ENCODE data around the gene PHF2.

Gene PHF2

GRCh38 chr9:93569621-93570174 lies 6.7 kb upstream of the PHF2 start:
- no peak for DNase-seq

DNA sequence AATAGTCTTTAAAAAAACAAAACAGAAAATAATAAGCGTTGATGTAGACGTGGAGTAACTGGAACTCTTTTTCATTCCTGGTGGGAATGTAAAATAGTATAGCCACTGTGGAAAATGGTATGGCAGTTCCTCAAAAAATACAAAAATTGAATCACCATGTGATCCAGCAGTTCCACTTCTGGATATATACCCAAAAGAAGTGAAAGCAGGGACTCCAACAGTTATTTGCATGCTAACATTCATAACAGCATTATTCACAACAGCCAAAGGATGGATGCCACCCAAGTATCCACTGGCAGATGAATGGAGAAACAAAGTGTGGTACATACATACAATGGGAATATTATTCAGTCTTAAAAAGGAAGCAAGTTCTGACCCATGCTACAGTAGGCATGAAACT lies 4.2 kb upstream of the PHF2 start:
- DNase-seq, result no peak

GRCh38 chr9:93572636-93573515 lies 3.5 kb upstream of the PHF2 start:
- DNase-seq, result no peak

- no peak for DNase-seq
Measured at GRCh38 chr9:93573516-93573828, 2.9 kb upstream of the PHF2 start.

- no peak for DNase-seq
Measured at GRCh38 chr9:93574091-93574899, 2.1 kb upstream of the PHF2 start.

GRCh38 chr9:93574900-93575795 lies 1.2 kb upstream of the PHF2 start:
- no peak for DNase-seq

DNA sequence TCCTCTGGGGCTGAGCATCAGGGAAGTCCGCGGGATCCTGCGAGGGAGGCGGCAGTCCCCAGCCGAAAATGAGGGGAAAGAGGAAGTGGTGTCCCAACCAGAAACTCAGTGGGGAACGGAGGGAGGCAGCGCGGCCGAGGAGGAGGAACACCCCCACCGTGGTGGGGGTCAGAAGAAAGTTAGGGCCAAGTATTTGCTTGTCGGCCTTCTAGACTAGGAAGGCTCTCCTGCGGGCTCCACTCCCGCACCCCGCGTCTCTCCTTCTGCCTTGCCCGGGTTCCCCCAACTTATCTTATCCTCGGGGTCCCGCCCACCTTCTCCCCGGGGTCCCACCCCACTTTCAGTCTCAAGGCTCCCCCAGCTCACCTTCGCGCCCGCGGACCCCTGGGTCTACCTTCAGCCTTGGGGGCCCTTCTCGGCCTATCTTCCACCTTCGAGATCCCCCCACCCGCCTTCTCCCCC lies 557 bp upstream of the PHF2 start:
- DNase-seq, result no peak

DNA sequence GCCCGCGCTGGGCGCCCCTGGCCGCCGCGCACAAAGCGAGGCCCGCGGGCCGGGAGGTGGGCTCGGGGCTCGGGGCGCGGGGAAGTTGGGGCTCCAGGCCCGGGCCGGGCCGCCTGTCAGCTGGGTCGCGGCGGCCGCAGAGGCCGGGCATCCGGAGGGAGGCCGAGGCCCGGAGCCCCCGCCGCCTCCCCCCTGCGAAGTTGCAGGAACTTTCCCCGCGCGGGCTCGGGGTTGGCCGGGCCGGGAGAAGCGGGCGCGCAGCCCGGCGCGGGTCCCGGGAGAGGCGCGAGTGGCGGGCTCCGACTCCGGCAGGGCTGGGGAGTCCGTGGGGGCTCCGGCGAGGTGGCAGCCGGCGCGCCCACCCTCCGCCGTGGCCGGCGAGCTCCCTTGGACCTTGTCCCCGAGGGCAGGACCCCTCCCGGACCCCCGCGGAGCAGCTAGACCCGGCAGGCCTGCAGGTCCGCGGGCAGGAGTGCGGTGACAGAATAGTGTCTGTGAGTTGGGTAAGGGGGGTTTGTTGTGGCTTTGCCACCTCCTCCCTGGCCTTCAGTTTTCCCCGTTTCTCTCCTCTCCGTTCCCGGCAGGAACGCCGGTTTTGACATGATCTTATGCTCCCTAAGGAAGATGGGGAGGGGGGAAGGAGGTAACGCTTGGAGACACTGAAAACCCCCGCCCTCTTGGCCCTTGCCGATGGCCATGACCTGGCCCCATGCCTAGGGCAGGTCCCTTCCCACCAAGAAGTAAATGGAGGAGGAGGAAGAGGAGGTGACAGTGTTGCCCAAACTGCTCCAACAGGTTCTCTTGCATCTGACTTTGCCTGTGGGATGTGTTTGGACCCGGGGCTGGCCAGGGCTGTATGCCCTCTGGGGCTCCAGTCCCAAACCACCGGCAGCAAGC lies 942 bp downstream of the PHF2 start:
- no peak for DNase-seq

GRCh38 chr9:93577975-93578682 lies 1.7 kb downstream of the PHF2 start:
- no peak for DNase-seq

GRCh38 chr9:93578844-93579243 lies 2.5 kb downstream of the PHF2 start:
- DNase-seq, result no peak

DNA sequence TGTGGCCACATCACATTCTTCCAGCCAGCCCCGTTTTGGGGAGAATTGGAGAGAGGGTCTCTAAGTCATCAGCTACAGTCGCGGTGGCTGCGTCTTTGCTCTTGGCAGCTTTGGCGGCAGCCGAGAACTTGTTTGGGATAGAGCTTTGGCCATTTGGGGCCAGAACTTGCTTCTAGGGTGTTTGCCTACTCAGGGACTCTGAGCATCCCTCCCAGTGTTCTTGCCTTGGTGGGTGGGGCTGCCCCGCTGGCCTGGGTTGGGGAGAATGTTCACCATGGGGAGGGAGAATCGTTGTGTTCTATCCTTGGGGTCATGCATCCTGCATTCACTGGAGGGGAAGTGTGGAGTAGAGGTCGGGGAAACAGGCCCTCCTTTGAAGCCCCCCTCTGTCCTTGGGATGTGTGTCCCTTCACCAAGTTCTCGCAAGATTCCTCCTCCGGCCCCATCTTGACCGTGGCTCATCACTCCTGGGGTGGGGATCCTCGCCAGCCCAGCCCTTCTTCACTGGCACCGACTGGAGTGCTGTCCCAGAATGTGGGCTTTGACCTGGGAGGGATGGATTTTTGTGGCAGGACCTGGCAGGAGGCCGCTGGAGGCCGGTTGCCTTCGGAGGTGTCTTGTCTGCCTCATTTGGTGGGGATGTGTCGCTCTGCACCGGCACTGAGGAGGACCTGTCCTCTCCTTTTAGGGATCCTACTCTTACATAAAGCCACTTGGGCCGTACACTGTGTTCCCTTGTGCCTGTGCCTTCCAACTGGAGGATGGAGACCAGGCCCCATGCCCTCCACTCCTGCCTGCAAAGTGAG lies 3.5 kb downstream of the PHF2 start:
- no peak for DNase-seq

DNA sequence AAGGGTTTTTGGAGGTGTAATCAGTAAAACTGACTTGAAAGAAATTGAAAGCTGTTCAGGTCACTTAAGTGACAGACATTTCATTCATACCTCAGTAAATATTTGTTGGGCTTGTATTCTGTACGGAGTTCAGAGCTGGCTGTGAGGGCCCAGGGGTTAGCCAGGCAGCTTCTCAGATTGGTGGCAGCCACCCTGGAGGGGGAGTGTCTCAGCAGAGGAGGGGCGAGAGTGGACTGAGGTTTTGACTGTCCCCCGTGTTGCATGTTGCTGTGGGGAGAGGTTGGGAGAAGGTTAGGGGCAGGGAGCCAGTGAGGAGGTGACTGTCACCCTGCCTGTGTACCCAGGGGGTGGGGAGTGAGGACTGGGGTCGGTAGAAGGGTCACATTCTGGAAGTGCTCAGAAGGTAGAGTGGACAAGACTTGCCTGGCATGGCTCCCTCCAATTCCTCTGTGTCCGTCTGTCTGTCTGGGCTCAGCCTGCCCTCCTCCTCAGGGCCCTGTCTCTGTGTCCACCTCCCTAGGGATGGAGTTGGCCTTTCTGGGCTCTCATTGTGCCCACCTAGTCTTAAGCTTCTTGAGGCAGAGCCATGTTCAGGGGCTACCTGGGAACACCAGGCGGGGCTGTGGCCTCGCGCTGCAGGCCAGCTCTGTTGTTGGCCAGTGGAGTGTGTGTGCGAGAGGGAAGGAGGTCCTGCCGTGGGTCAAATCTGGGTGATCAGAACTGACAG lies 4.4 kb downstream of the PHF2 start:
- DNase-seq, result no peak

GRCh38 chr9:93582115-93582514 lies 5.7 kb downstream of the PHF2 start:
- peak; percentile 91 for DNase-seq

DNA sequence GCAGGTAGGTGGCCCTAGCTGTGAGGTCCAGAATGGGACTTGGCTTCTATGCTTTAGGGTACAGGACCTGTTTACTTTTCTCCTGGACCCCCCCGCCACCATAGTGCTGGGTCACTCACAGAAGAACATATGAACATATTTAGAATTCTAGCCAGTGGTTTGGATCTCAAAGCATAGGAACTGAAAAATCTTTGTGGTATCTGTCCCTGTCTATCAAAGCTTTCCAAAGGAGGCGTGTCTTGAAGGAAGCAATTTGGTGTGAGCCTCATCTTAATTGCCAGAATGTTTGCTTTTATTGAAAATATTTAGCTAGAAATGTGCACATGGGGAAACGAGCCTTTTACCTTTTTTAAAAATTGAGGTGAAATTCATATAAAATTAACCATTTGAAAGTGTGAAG lies 6.2 kb downstream of the PHF2 start:
- DNase-seq, result no peak

DNA sequence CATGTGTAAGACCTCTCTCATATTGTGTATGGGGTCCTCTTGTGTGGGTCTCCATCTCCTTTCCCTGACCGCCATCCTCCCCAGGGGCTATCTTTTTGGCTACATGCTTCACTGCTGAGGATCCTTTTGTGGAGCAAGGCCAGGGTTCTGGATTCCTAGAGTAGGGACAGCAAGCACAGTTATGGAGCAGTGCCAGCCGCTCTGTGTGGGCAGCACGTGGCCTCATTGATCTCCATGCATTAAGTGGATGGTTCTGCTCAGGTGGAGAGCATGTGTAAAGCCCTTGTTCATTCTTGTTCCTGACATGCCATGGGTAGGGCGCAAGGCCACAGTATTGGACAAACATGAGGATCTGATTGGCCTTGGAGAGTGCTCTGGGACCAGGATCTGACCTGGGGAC lies 8.9 kb downstream of the PHF2 start:
- DNase-seq, result no peak

DNA sequence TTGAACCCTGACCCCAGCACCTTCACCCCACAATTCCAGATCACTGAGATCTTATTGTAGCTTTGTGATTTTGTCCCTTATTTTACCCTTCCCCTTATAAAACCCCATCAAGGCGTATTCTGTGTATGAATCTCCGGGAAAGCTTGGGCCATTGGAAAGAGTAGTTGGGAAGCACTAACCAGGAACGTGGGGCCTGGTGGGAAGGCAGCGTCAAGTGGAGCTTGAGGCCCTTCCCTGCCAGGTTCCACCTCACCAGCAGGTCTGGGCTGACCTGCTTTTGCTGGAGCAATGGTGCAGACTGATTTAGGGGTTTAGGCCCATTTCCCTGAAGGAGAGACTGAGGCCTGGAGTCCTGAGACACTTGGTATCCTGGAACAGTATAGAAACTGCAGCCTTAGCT lies 9.3 kb downstream of the PHF2 start:
- no peak for DNase-seq

DNA sequence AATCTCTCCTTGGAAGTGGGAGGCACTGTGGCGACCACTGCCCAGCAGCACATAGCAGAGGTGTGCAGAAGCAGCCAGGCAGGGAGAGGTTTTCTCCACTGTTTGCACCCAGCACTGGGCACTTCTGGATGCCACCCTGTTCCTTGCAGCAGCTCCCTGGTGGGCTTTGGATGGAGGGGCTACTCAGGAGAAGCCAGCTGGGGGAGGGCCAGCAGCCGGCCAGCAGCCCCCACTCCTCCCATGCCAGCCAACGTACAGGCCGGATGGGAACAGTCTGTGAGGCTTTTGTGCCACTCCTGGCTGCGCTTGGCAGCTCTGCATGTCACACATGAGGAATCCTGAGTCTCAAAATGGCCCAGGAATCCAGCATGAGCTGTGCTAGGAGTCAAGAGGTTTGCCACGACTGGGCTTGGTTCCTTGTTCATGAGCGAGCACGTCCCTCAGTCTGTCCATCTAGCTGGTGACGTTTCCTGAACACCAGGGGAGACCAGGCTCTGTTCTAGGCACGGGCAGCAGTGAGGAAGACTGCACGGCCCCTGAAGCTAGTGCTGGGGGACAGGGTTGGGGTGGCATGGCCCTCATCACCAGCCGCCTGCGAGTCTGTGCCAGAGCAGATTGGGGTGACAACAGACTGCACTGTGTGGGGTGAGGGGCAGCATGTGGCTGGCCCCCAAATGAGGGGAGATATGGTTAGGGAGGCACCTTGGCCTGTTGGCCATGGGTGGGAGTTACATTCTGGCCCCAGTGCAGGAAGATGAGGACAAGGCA lies 10.1 kb downstream of the PHF2 start:
- no peak for DNase-seq

DNA sequence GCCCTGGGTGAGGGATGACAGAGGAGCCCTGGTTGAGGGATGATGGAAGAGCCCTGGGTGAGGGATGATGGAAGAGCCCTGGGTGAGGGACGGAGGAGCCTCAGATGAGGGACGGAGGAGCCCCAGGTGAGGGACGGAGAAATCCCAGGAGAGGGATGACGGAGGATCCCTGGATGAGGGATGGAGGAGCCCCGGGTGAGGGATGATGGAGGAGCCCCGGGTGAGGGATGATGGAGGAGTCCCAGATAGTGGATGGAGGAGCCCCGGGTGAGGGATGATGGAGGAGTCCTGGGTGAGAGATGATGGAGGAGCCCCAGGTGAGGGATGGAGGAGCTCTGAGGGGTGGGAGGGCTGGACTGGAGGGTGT lies 10.9 kb downstream of the PHF2 start:
- DNase-seq, result no peak

Data from NCI-H2081 treated with DMSO at 0.1 percent for 48 hours (cell line).